ENCODE measurements around the gene FCGR2B.

GRCh38 chr1:161678500-161678899 lies 15.6 kb downstream of the FCGR2B start:
- TF ChIP-seq PATZ1 (CRISPR knock-in tag; IDR thresholded peaks at IDR 0.05; ENCODE audit: borderline replicate concordance) = no peak
- TF ChIP-seq RARB (CRISPR knock-in tag; IDR thresholded peaks at IDR 0.05) = no peak
- TF ChIP-seq ZC3H10 (CRISPR knock-in tag; IDR thresholded peaks at IDR 0.05) = no peak
- no peak for TF ChIP-seq ARNTL (CRISPR knock-in tag; IDR thresholded peaks at IDR 0.05; ENCODE audit: borderline replicate concordance, low read depth)

Measured in SK-N-SH treated with all-trans-retinoic acid at 6 μM for 48 hours (cell line).